Natural killer cell (primary cell): Measurements from ENCODE around the gene HSDL2. TPM values are rescaled to one million over a fixed set of nuclear protein-coding genes. Genes with fewer than 3 reads are reported as not detected.

Source experiments
- ATAC-seq, 3 donors: fragments of 150-1000 bp in 2 of 3; fragments of 200-7000 bp in 1 of 3; cut with Tn5 transposase; 1 replicate in 1 of 3; 2 replicates in 2 of 3; pipeline ENCODE4 v1.10.0; 2021; ENCODE audit warnings: mild to moderate bottlenecking in 2 of 3, moderate library complexity in 2 of 3
- DNase-seq, 2 donors: peaks; one replicate each; pipeline versions ENCODE4 v3.0.0 to v3.0.0-alpha.2; 2013 to 2021; ENCODE audit warnings: mixed read lengths in 1 of 2
- H3K27ac ChIP-seq: one replicate; pipeline ENCODE4 v1.5.1; 2013; ENCODE audit warnings: mild to moderate bottlenecking, low read length
- H3K27me3 ChIP-seq: one replicate; pipeline ENCODE4 v1.6.1; 2013; ENCODE audit warnings: low read length; ENCODE audit not compliant: control insufficient read depth, insufficient read depth
- H3K36me3 ChIP-seq: one replicate; pipeline ENCODE4 v1.6.1; 2013; ENCODE audit warnings: low read length; ENCODE audit not compliant: control insufficient read depth, insufficient read depth
- H3K4me1 ChIP-seq: one replicate; pipeline ENCODE4 v1.6.1; 2013; ENCODE audit warnings: low read length; ENCODE audit not compliant: control insufficient read depth, insufficient read depth
- H3K4me3 ChIP-seq: one replicate; pipeline ENCODE4 v1.5.1; 2013; ENCODE audit warnings: low read length
- H3K9me3 ChIP-seq: one replicate; pipeline ENCODE4 v1.6.1; 2013; ENCODE audit warnings: low read length; ENCODE audit not compliant: control insufficient read depth, insufficient read depth
- H3K27ac Mint-ChIP-seq, 2 donors: one replicate each; pipeline ENCODE4 v1.8.0; 2022; ENCODE audit warnings: mild to moderate bottlenecking in 2 of 2, mixed read lengths in 2 of 2, moderate library complexity in 1 of 2
- H3K27me3 Mint-ChIP-seq, 2 donors: one replicate each; pipeline ENCODE4 v1.8.0; 2022; ENCODE audit warnings: low read depth in 2 of 2, mixed read lengths in 2 of 2
- H3K36me3 Mint-ChIP-seq: one replicate; pipeline ENCODE4 v1.8.0; 2022; ENCODE audit warnings: mixed read lengths
- H3K4me1 Mint-ChIP-seq, 2 donors: one replicate each; pipeline ENCODE4 v1.8.0; 2022; ENCODE audit warnings: mixed read lengths in 2 of 2
- H3K4me3 Mint-ChIP-seq: one replicate; pipeline ENCODE4 v1.8.0; 2022; ENCODE audit warnings: mild to moderate bottlenecking, moderate library complexity, mixed read lengths
- H3K9me3 Mint-ChIP-seq, 2 donors: one replicate each; pipeline ENCODE4 v1.8.0; 2022; ENCODE audit warnings: mixed read lengths in 2 of 2
- WGBS: methylation state at CpG from one replicate; pipeline ENCODE4 v1.1.7; 2013; ENCODE audit warnings: missing lambda C conversion rate; ENCODE audit not compliant: insufficient coverage; 5-methylcytosine and 5-hydroxymethylcytosine counted together
- intact Hi-C: fragments of 100-400 bp; cut with micrococcal nuclease; formaldehyde crosslinking; loops from one replicate; pipeline ENCODE4 v1.14.2; 2022
- total RNA-seq, 4 donors: library from RNA; stranded (reverse); fragments of 120-200 nt in 1 of 4; gene quantifications; one replicate each; pipeline versions ENCODE4 v1.2.3 to v1.2.4, GENCODE V29; 2013 to 2022
- TF ChIP-seq, protein P1 (sequence below): fragments of 200-600 bp; IDR thresholded peaks from one replicate; pipeline ENCODE4 v1.8.0; 2022; ENCODE audit warnings: antibody characterized with exemption

The HSDL2 gene
- total RNA-seq, 3 donors from 2014 or later (not counting 1 experiment from before 2014, with no cell fraction given), result 7.9 to 18.3 (median 8.6) TPM

DNA sequence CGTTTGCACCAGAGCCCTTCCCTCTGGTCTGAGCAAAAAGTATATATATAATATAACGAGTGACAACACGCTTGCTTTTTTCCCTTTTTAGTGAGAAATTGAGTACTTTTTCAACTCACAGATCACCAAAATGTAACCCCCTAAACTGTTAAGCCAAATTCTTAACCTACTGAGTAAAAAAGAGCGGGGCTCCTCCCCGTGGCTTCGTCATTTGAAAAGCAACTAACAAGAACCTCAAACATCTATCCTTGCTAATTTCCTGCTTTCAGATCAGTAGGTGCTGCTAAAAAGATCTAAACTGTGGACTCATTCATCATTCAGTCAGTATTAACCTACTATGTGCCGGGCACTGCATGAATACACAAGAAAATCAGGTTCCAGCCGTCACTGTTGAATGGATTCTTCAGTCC lies 45.5 kb upstream of the HSDL2 start:
- H3K4me3 ChIP-seq, result peak overlapping the region; percentile 88

GRCh38 chr9:112337547-112337946 lies 42.4 kb upstream of the HSDL2 start:
- Mint-ChIP-seq H3K36me3 (no peaks in the 10 kb centered on the region), H3K27me3 (no peaks in the 10 kb centered on the region), H3K27ac (no peak overlapping the region), H3K9me3 (no peaks in the 10 kb centered on the region), H3K4me3 (no peak overlapping the region), H3K4me1 (peaks cover 10% of the 10 kb centered on the region in 2 donors)
- no peaks in the 10 kb centered on the region for H3K9me3 ChIP-seq
- no peak overlapping the region for H3K27ac ChIP-seq
- TF ChIP-seq, protein P1, sequence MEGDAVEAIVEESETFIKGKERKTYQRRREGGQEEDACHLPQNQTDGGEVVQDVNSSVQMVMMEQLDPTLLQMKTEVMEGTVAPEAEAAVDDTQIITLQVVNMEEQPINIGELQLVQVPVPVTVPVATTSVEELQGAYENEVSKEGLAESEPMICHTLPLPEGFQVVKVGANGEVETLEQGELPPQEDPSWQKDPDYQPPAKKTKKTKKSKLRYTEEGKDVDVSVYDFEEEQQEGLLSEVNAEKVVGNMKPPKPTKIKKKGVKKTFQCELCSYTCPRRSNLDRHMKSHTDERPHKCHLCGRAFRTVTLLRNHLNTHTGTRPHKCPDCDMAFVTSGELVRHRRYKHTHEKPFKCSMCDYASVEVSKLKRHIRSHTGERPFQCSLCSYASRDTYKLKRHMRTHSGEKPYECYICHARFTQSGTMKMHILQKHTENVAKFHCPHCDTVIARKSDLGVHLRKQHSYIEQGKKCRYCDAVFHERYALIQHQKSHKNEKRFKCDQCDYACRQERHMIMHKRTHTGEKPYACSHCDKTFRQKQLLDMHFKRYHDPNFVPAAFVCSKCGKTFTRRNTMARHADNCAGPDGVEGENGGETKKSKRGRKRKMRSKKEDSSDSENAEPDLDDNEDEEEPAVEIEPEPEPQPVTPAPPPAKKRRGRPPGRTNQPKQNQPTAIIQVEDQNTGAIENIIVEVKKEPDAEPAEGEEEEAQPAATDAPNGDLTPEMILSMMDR, result no peak
- no peak for ATAC-seq
- peaks cover 4% of the 10 kb centered on the region for H3K4me1 ChIP-seq
- no peak for DNase-seq
- 83% methylated on average over 1 of the region's 1 CpG for WGBS
- intact Hi-C loops, result no loop called here
- no peaks in the 10 kb centered on the region for H3K27me3 ChIP-seq
- H3K36me3 ChIP-seq, result no peaks in the 10 kb centered on the region
- no peak overlapping the region for H3K4me3 ChIP-seq

More for the DNA sequence above, 45.5 kb upstream of the HSDL2 start:
- peak in 1 of 3 donors; percentile 3 for ATAC-seq
- no peaks in the 10 kb centered on the region for H3K9me3 ChIP-seq
- no peaks in the 10 kb centered on the region for H3K9me3 Mint-ChIP-seq
- intact Hi-C loops, result loop anchor here (1.0 to 5.0 kb wide), 5 partner anchors 44 to 437 kb away; partner anchors contain the start of genes INIP, SNX30 and UGCG
- H3K36me3 Mint-ChIP-seq, result no peaks in the 10 kb centered on the region
- peak overlapping the region; percentile 89 to 90 for H3K27ac Mint-ChIP-seq
- TF ChIP-seq, protein P1, result no peak
- H3K27me3 ChIP-seq, result no peaks in the 10 kb centered on the region
- peak overlapping the region; percentile 97 for H3K27ac ChIP-seq
- H3K27me3 Mint-ChIP-seq, result no peaks in the 10 kb centered on the region
- WGBS, result 0% methylated on average over 7 of the region's 8 CpGs
- H3K36me3 ChIP-seq, result no peaks in the 10 kb centered on the region
- peak in 1 of 2 donors; percentile 70 for DNase-seq
- peaks cover 4% of the 10 kb centered on the region for H3K4me1 ChIP-seq
- peaks cover 36% of the 10 kb centered on the region in 2 donors for H3K4me1 Mint-ChIP-seq
- peak overlapping the region; percentile 89 for H3K4me3 Mint-ChIP-seq

GRCh38 chr9:112338561-112338960 lies 41.3 kb upstream of the HSDL2 start:
- intact Hi-C loops, result no loop called here
- Histone ChIP-seq H3K27ac (no peak overlapping the region), H3K4me1 (peaks cover 4% of the 10 kb centered on the region), H3K27me3 (no peaks in the 10 kb centered on the region), H3K36me3 (no peaks in the 10 kb centered on the region), H3K4me3 (no peak overlapping the region), H3K9me3 (no peaks in the 10 kb centered on the region)
- Mint-ChIP-seq H3K27me3 (no peaks in the 10 kb centered on the region), H3K27ac (no peak overlapping the region), H3K36me3 (no peaks in the 10 kb centered on the region), H3K9me3 (no peaks in the 10 kb centered on the region), H3K4me1 (peaks cover 8 to 9% of the 10 kb centered on the region in 2 donors), H3K4me3 (no peak overlapping the region)
- no peak for ATAC-seq
- DNase-seq, result no peak
- TF ChIP-seq, protein P1, result no peak
- 91% methylated on average over 3 of the region's 3 CpGs for WGBS

- intact Hi-C loops, result no loop called here
- no peak overlapping the region for H3K4me3 ChIP-seq
- ATAC-seq (no peak), DNase-seq (no peak)
- no peaks in the 10 kb centered on the region for H3K9me3 ChIP-seq
- no peak overlapping the region for H3K4me3 Mint-ChIP-seq
- no peaks in the 10 kb centered on the region for H3K27me3 Mint-ChIP-seq
- 98% methylated on average over 3 of the region's 3 CpGs for WGBS
- no peaks in the 10 kb centered on the region for H3K36me3 ChIP-seq
- no peaks in the 10 kb centered on the region for H3K9me3 Mint-ChIP-seq
- no peaks in the 10 kb centered on the region for H3K4me1 Mint-ChIP-seq
- no peaks in the 10 kb centered on the region for H3K4me1 ChIP-seq
- H3K27ac Mint-ChIP-seq, result no peak overlapping the region
- TF ChIP-seq, protein P1, result no peak
- no peak overlapping the region for H3K27ac ChIP-seq
- H3K27me3 ChIP-seq, result no peaks in the 10 kb centered on the region
- no peaks in the 10 kb centered on the region for H3K36me3 Mint-ChIP-seq
Observed at GRCh38 chr9:112339886-112340285, 40.0 kb upstream of the HSDL2 start.
